Left ventricle myocardium inferior (tissue), 1 donor: ENCODE measurements around the gene C18orf63. TPM values are rescaled to one million over a fixed set of nuclear protein-coding genes. Genes with fewer than 3 reads are reported as not detected.

Source experiments
- DNase-seq: peaks from one replicate; pipeline ENCODE4 v3.0.0-alpha.2; 2020
- H3K27ac ChIP-seq: fragments of 200-600 bp; replicated peaks from 2 replicates; pipeline ENCODE4 v1.8.0; 2021
- H3K27me3 ChIP-seq: fragments of 200-600 bp; 2 replicates; pipeline ENCODE4 v1.8.0; 2021; ENCODE audit warnings: low read depth
- H3K36me3 ChIP-seq: fragments of 200-600 bp; 2 replicates; pipeline ENCODE4 v1.8.0; 2021
- H3K4me1 ChIP-seq: fragments of 200-600 bp; 2 replicates; pipeline ENCODE4 v1.8.0; 2021
- H3K4me3 ChIP-seq: fragments of 200-600 bp; 2 replicates; pipeline ENCODE4 v1.8.0; 2021; ENCODE audit warnings: mild to moderate bottlenecking, moderate library complexity
- H3K9me3 ChIP-seq: fragments of 200-600 bp; replicated peaks from 2 replicates; pipeline ENCODE4 v1.8.0; 2021
- intact Hi-C: fragments of 100-400 bp; cut with micrococcal nuclease; formaldehyde crosslinking; loops from one replicate; pipeline ENCODE4 v1.11.0; 2022
- total RNA-seq: library from RNA; stranded (reverse); fragmentation: NEBNext Ultra II Directional; extraction: Animal tissue kit (Norgen Biotek cat#: 25700); gene quantifications from one replicate; pipeline ENCODE4 v1.2.1, GENCODE V29; 2021
- TF ChIP-seq, protein P1 (sequence below): fragments of 200-600 bp; IDR thresholded peaks from 2 replicates; pipeline ENCODE4 v1.8.0; 2021; ENCODE audit warnings: antibody characterized with exemption, mild to moderate bottlenecking, borderline replicate concordance
- donor health status: DM: no; HTN: yes; CAD: no; lungs with severe emphysema.

The C18orf63 gene
- total RNA-seq, 1 donor from 2014 or later: not detected

DNA sequence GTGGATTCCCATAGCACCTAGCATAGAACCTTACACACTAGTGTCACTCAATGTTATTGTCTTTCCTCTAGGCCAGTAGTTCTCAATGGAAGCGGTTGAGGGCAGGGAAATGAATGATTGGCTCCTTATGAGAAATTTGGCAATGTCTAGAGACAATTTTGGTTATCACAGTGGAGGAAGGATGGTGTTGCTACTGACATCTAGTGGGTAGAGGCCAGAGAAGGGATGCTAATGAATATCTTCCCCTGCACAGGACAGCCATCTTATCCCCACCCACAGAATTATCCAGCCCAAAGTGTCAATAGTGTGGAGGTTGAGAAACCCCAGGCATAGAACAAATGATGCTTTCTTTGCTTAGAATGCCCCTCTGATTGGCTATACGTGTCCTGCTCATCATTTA, 15.8 kb downstream of the C18orf63 start:
- H3K27ac ChIP-seq: no peak overlapping the region
- intact Hi-C loops: no loop called here
- no peaks in the 10 kb centered on the region for H3K27me3 ChIP-seq
- H3K9me3 ChIP-seq: no peaks in the 10 kb centered on the region
- no peaks in the 10 kb centered on the region for H3K4me1 ChIP-seq
- TF ChIP-seq, protein P1, sequence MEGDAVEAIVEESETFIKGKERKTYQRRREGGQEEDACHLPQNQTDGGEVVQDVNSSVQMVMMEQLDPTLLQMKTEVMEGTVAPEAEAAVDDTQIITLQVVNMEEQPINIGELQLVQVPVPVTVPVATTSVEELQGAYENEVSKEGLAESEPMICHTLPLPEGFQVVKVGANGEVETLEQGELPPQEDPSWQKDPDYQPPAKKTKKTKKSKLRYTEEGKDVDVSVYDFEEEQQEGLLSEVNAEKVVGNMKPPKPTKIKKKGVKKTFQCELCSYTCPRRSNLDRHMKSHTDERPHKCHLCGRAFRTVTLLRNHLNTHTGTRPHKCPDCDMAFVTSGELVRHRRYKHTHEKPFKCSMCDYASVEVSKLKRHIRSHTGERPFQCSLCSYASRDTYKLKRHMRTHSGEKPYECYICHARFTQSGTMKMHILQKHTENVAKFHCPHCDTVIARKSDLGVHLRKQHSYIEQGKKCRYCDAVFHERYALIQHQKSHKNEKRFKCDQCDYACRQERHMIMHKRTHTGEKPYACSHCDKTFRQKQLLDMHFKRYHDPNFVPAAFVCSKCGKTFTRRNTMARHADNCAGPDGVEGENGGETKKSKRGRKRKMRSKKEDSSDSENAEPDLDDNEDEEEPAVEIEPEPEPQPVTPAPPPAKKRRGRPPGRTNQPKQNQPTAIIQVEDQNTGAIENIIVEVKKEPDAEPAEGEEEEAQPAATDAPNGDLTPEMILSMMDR: peak; percentile 59
- DNase-seq: no peak
- H3K36me3 ChIP-seq: no peaks in the 10 kb centered on the region
- no peak overlapping the region for H3K4me3 ChIP-seq

DNA sequence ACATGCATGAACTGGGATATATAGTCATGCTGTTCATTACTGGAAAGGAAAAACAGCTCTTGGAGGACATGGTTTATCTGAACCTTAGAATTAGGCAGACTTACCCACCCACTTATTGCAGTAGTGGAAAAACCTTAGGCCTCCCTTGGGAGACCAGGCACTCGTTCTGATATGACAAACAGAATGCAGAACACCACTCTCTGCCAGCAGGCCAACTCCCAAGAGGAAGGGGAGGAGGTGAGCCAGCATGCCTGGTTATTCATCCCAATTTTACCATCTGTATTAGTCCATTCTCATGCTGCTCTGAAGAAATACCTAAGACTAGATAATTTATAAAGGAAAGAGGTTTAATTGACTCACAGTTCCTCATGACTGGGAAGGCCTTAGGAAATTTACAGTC, 17.5 kb downstream of the C18orf63 start:
- Histone ChIP-seq H3K4me1 (no peaks in the 10 kb centered on the region), H3K36me3 (no peaks in the 10 kb centered on the region), H3K27me3 (no peaks in the 10 kb centered on the region), H3K9me3 (no peaks in the 10 kb centered on the region), H3K27ac (no peak overlapping the region), H3K4me3 (no peak overlapping the region)
- TF ChIP-seq, protein P1: no peak
- DNase-seq: no peak
- intact Hi-C loops: no loop called here

DNA sequence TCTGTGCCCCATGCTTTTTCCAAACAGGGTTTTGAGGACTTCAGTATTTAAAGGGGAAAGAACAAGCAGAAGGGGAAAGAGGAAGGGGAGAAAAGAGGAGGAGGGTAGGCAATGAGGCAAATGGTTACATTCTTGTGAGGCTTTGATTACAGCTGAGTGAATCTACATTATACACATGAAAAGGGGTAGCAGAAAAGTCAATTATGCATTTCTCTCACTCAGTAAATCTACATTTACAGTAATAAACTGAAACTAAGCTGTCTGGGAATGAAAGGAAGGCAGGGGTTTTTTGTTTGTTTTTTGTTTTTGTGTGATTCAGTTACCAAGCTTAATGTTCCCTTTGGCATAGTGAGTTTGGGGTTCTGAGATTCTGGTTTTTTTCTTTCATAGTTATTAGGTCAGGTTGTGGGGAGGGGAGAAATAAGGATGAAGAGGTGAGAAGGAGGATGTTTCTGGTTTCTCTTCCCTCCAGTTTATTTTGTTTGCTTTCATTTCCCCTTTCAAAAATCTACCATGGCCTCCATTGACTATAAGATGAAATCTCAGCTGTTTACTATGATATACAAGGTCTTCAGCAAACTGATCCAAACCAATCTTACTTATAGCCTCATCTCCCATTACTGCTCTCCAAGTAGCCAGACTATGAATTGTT, 18.7 kb downstream of the C18orf63 start:
- H3K27ac ChIP-seq: no peak overlapping the region
- H3K9me3 ChIP-seq: no peaks in the 10 kb centered on the region
- TF ChIP-seq, protein P1: no peak
- no peak for DNase-seq
- H3K27me3 ChIP-seq: no peaks in the 10 kb centered on the region
- no peaks in the 10 kb centered on the region for H3K4me1 ChIP-seq
- H3K4me3 ChIP-seq: no peak overlapping the region
- intact Hi-C loops: no loop called here
- H3K36me3 ChIP-seq: no peaks in the 10 kb centered on the region

DNA sequence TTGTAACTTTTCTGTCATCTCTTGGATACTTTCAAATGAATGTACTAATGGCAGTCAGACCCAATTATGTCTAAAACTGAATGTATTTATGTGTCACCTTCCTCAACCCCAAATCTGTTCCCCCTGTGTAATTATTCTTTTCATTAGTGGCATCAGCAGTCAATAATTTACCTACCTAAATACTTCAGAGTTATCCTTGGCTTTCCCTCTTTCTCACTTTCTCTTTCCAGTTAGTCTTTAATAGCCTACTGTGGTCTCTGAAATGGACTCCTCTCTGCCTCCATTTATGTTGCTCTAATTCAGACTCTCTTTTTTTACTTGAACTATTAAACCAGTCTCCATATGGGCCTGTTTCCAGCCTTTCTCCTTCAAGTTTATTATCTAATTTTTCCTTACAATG, 21.0 kb downstream of the C18orf63 start:
- Histone ChIP-seq H3K9me3 (no peaks in the 10 kb centered on the region), H3K27me3 (no peaks in the 10 kb centered on the region), H3K4me3 (no peak overlapping the region), H3K4me1 (no peaks in the 10 kb centered on the region), H3K36me3 (no peaks in the 10 kb centered on the region), H3K27ac (no peak overlapping the region)
- intact Hi-C loops: loop anchor here (5.0 kb wide), 1 partner anchor 99 kb away; no protein-coding TSS in a partner anchor
- TF ChIP-seq, protein P1: no peak
- DNase-seq: no peak

DNA sequence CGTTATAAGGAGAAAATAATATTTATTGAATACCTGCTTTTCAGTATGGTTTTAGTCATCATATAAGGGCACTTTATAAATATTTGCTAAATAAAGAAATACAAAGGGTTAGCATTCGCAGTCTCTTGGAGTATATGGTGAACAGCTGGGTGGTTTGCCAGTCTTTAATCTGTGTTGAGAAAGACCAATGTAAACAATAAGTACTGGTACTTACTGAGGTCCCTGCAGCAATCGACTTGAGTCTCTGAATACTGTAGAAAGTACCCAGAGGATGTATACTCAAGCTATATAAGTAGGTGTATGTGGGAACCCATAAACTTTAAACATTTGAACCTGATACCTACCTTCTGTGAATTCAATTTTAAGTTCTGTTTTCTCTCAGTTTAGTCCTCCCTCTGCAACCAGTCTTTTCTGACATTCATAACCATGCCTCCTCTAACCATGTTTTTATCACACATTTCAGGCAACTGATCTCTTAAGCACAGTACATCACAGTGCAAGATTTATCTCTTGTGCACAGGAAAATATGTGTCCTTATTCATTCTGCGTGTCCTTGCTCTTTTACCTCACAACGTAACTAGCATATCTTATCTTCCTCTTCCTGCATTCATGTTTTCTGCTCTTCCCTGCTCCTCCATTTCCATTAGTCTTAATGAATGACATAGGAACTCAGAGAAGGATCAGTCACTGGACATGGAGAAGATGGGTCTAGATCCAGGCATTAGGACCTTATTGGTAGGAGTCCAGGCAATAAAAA, 21.7 kb downstream of the C18orf63 start:
- Histone ChIP-seq H3K4me3 (no peak overlapping the region), H3K9me3 (no peaks in the 10 kb centered on the region), H3K36me3 (no peaks in the 10 kb centered on the region), H3K27ac (no peak overlapping the region), H3K27me3 (no peaks in the 10 kb centered on the region), H3K4me1 (no peaks in the 10 kb centered on the region)
- TF ChIP-seq, protein P1: no peak
- DNase-seq: no peak
- intact Hi-C loops: loop anchor here (5.0 kb wide), 1 partner anchor 100 kb away; no protein-coding TSS in a partner anchor
